Caco-2 (cell line): ENCODE results near the gene HNRNPD. TPM values are rescaled to one million over a fixed set of nuclear protein-coding genes. Genes with fewer than 3 reads are reported as not detected.

Experiments
- BruUV-seq: library from RNA; stranded (reverse); fragments of 400-500 nt; replicated peaks from 2 replicates; lab custom pipeline; 2021; lab: Mats Ljungman, UMichigan
- CTCF ChIA-PET: fragments of 300-600 bp; sonication (Branson Sonifier 250); formaldehyde crosslinking; loops from one replicate; lab custom pipeline; 2022; ENCODE audit warnings: antibody characterized with exemption; lab: Charles Lee
- POLR2A ChIA-PET: fragments of 300-600 bp; sonication (Branson Sonifier 250); formaldehyde crosslinking; loops from one replicate; lab custom pipeline; 2022; ENCODE audit warnings: antibody characterized with exemption; lab: Charles Lee
- DNase-seq, 2 experiments: peaks; one replicate each; pipeline versions ENCODE4 v3.0.0 to v3.0.0-alpha.2; 2020 to 2022
- H3K27me3 ChIP-seq: replicated peaks from 2 replicates; pipeline ENCODE4 v1.6.0; 2011; ENCODE audit warnings: low read length; ENCODE audit not compliant: control insufficient read depth, insufficient read depth
- H3K36me3 ChIP-seq: 2 replicates; pipeline ENCODE4 v1.5.1; 2011; ENCODE audit warnings: low read length; ENCODE audit not compliant: control insufficient read depth, insufficient read depth
- H3K4me1 ChIP-seq: fragments of 250-450 bp; sonication (Bioruptor Pico); 2 replicates; pipeline ENCODE4 v1.5.1; 2020; ENCODE audit warnings: mild to moderate bottlenecking
- H3K4me3 ChIP-seq: 2 replicates; pipeline ENCODE4 v1.5.1; 2011; ENCODE audit warnings: low read depth, mild to moderate bottlenecking, control low read depth, low read length
- H3K9me3 ChIP-seq: fragments of 250-450 bp; sonication (Bioruptor Pico); 2 replicates; pipeline ENCODE4 v1.5.1; 2020; ENCODE audit warnings: mild to moderate bottlenecking, moderate library complexity
- H3K27ac Mint-ChIP-seq: one replicate; pipeline ENCODE4 v1.8.0; 2022; ENCODE audit warnings: mixed read lengths; ENCODE audit not compliant: unreplicated experiment
- H3K27me3 Mint-ChIP-seq: one replicate; pipeline ENCODE4 v1.8.0; 2022; ENCODE audit warnings: mixed read lengths; ENCODE audit not compliant: insufficient read depth, unreplicated experiment
- H3K36me3 Mint-ChIP-seq: one replicate; pipeline ENCODE4 v1.8.0; 2022; ENCODE audit warnings: mild to moderate bottlenecking, mixed read lengths; ENCODE audit not compliant: insufficient read depth, unreplicated experiment
- H3K4me1 Mint-ChIP-seq: one replicate; pipeline ENCODE4 v1.8.0; 2022; ENCODE audit warnings: low read depth, mixed read lengths; ENCODE audit not compliant: unreplicated experiment
- H3K4me3 Mint-ChIP-seq: one replicate; pipeline ENCODE4 v1.8.0; 2022; ENCODE audit warnings: mild to moderate bottlenecking, moderate library complexity, mixed read lengths; ENCODE audit not compliant: unreplicated experiment
- H3K9me3 Mint-ChIP-seq: one replicate; pipeline ENCODE4 v1.8.0; 2022; ENCODE audit warnings: mixed read lengths; ENCODE audit not compliant: unreplicated experiment
- CTCF ChIP-seq, 2 experiments: fragments of 200-600 bp in 1 of 2; IDR thresholded peaks; 1 replicate in 1 of 2; 2 replicates in 1 of 2; pipeline versions ENCODE4 v1.5.1 to v1.8.0; 2011 to 2022; ENCODE audit warnings: antibody characterized with exemption in 1 of 2, control low read depth in 1 of 2, inconsistent platforms in 1 of 2, low read depth in 1 of 2, low read length in 1 of 2, mild to moderate bottlenecking in 1 of 2, moderate library complexity in 1 of 2; ENCODE audit not compliant: insufficient read depth in 1 of 2, severe bottlenecking in 1 of 2, unreplicated experiment in 1 of 2
- intact Hi-C: fragments of 100-400 bp; cut with micrococcal nuclease; formaldehyde crosslinking; loops from one replicate; pipeline ENCODE4 v1.10.0; 2022; ENCODE audit not compliant: unreplicated experiment
- total RNA-seq: library from RNA; stranded (reverse); gene quantifications from 2 replicates; pipeline ENCODE4 v1.2.3, GENCODE V29; 2022

The HNRNPD gene
- total RNA-seq, 1 experiment from 2014 or later: 408 TPM

- intact Hi-C loops: no loop called here
- peaks cover 97% of the 10 kb centered on the region for H3K36me3 Mint-ChIP-seq
- no peaks in the 10 kb centered on the region for H3K27me3 Mint-ChIP-seq
- no TSS peak for BruUV-seq
- no peak overlapping the region for H3K4me3 ChIP-seq
- no peaks in the 10 kb centered on the region for H3K9me3 ChIP-seq
- H3K4me1 ChIP-seq: no peaks in the 10 kb centered on the region
- no peaks in the 10 kb centered on the region for H3K9me3 Mint-ChIP-seq
- no peaks in the 10 kb centered on the region for H3K27me3 ChIP-seq
- H3K36me3 ChIP-seq: no peaks in the 10 kb centered on the region; the same call in none of the 2 replicates
- H3K27ac Mint-ChIP-seq: no peak overlapping the region
- H3K4me3 Mint-ChIP-seq: no peak overlapping the region
- DNase-seq: no peak
- TF ChIP-seq CTCF (IDR thresholded peaks at IDR 0.05; ENCODE audit: insufficient read depth in 1 of 2, low read depth in 1 of 2, low read length in 1 of 2, severe bottlenecking in 1 of 2, unreplicated experiment in 1 of 2): no peak
- no peaks in the 10 kb centered on the region for H3K4me1 Mint-ChIP-seq
- ChIA-PET POLR2A (interaction anchor here (0.6 kb wide), 2 partner anchors 10 to 21 kb away, joined by 3 to 4 read pairs; partner anchors contain the start of gene HNRNPD), CTCF (no interaction called here)
These were observed 20.9 kb downstream of the HNRNPD start for GRCh38 chr4:82352825-82353366.

DNA sequence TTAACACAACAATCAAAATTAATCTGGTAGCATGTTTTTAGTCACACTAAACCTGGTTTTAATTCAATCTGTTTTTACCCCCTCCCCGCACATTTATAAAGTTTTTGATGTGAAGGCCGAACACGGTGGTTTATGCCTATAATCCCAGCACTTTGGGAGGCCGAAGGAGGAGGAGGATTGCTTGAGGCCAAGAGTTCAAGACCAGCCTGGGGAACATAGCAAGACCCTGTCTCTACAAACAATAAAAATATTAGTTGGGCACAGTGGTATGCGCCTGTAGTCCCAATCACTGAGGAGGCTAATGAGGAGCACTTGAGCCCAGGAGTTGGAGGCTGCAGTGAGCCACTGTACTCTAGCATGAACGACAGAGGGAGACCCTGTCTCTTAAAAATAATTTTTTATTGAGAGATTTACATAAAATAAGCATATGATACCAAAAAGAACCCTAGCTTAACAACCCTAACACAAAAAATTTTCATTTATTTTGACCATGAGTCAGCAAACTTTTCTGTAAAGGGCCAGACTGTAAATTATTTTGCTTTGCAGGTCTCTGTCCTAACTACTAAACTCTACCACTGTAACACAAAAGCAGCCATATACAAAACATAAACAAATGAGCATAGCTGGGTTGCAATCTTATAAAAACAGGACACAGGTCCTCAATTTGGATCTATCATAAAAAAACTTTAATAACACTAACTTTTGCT lies 21.5 kb downstream of the HNRNPD start:
- no TSS peak for BruUV-seq
- Mint-ChIP-seq H3K27me3 (no peaks in the 10 kb centered on the region), H3K27ac (no peak overlapping the region), H3K4me1 (no peaks in the 10 kb centered on the region), H3K9me3 (no peaks in the 10 kb centered on the region), H3K4me3 (no peak overlapping the region), H3K36me3 (peaks cover 94% of the 10 kb centered on the region)
- CTCF ChIA-PET: no interaction called here
- DNase-seq: no peak
- no peaks in the 10 kb centered on the region for H3K9me3 ChIP-seq
- intact Hi-C loops: no loop called here
- H3K27me3 ChIP-seq: no peaks in the 10 kb centered on the region
- no peak overlapping the region for H3K4me3 ChIP-seq
- no peaks in the 10 kb centered on the region; the same call in none of the 2 replicates for H3K36me3 ChIP-seq
- POLR2A ChIA-PET: interaction anchor here (0.6 kb wide), 1 partner anchor 22 kb away, joined by 4 read pairs; the partner anchor contains the start of gene HNRNPD
- H3K4me1 ChIP-seq: no peaks in the 10 kb centered on the region
- no peak for TF ChIP-seq CTCF (IDR thresholded peaks at IDR 0.05; ENCODE audit: insufficient read depth in 1 of 2, low read depth in 1 of 2, low read length in 1 of 2, severe bottlenecking in 1 of 2, unreplicated experiment in 1 of 2)

GRCh38 chr4:82346126-82346525 lies 27.7 kb downstream of the HNRNPD start:
- TF ChIP-seq CTCF (IDR thresholded peaks at IDR 0.05; ENCODE audit: insufficient read depth in 1 of 2, low read depth in 1 of 2, low read length in 1 of 2, severe bottlenecking in 1 of 2, unreplicated experiment in 1 of 2): no peak
- H3K36me3 Mint-ChIP-seq: peaks cover 52% of the 10 kb centered on the region
- H3K4me1 Mint-ChIP-seq: no peaks in the 10 kb centered on the region
- H3K27ac Mint-ChIP-seq: no peak overlapping the region
- H3K4me3 ChIP-seq: no peak overlapping the region
- H3K27me3 ChIP-seq: no peaks in the 10 kb centered on the region
- DNase-seq: no peak
- intact Hi-C loops: no loop called here
- no peaks in the 10 kb centered on the region for H3K36me3 ChIP-seq
- H3K9me3 ChIP-seq: no peaks in the 10 kb centered on the region
- H3K9me3 Mint-ChIP-seq: no peaks in the 10 kb centered on the region
- CTCF ChIA-PET: no interaction called here
- POLR2A ChIA-PET: no interaction called here
- no peaks in the 10 kb centered on the region for H3K27me3 Mint-ChIP-seq
- no peaks in the 10 kb centered on the region for H3K4me1 ChIP-seq
- no TSS peak for BruUV-seq
- H3K4me3 Mint-ChIP-seq: no peak overlapping the region
